Measurements from ENCODE around the gene EEFSEC. TPM values are rescaled to one million over a fixed set of nuclear protein-coding genes. Genes with fewer than 3 reads are reported as not detected.

EEFSEC gene
- total and polyA plus RNA-seq, 4 donors = 9.8 to 20.1 (median 11.6) TPM

DNA sequence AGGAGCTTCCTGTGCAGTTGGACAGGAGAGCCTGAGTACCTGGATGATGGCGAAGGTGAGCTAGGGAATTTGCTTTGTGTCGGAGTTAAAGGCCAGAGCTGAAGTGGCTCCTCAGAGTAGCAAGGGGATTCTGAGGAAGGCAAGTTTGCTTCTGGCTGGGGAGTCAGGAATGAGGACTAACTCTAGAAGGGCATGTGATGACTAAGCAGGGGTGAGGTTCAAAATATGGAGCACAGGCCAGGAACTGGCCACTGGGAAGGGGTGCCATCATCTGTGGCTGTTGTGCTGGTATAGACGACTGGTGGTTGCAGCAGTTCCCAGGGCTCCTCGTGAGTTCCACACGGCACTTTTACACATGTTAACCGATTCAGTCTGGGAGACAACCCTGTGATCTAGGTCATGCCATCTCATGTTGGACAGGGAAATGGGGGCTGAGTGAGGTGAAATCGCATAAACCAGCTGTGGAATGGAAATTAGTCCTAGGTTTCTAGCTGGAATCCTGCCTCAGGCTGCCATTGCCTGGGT is 100.8 kb downstream of the EEFSEC start:
- Histone ChIP-seq H3K9me3 (ENCODE audit: control insufficient read depth in 4 of 4, insufficient read depth in 3 of 4, low read length in 3 of 4) (no peaks in the 10 kb centered on the region), H3K9ac (ENCODE audit: insufficient read depth in 1 of 2, low read length in 2 of 2) (no peak overlapping the region), H3K4me3 (no peak overlapping the region), H3K4me1 (ENCODE audit: control insufficient read depth in 5 of 5, insufficient read depth in 5 of 5, low read length in 5 of 5) (peaks cover 0 to 4% (median 0%) of the 10 kb centered on the region in 5 donors), H3K27ac (ENCODE audit: low read depth in 1 of 2, low read length in 1 of 2) (no peak overlapping the region), H3K27me3 (ENCODE audit: control insufficient read depth in 3 of 3, insufficient read depth in 3 of 3, low read length in 2 of 3) (no peaks in the 10 kb centered on the region), H3K36me3 (ENCODE audit: control insufficient read depth in 4 of 4, insufficient read depth in 4 of 4, low read length in 4 of 4) (no peaks in the 10 kb centered on the region)
- 94 to 98% methylated on average over 7 of the region's 7 CpGs for WGBS, 2 donors
- no peak for DNase-seq
- ATAC-seq (ENCODE audit: insufficient read depth, low FRiP score) = no peak
- TF ChIP-seq, protein P1, sequence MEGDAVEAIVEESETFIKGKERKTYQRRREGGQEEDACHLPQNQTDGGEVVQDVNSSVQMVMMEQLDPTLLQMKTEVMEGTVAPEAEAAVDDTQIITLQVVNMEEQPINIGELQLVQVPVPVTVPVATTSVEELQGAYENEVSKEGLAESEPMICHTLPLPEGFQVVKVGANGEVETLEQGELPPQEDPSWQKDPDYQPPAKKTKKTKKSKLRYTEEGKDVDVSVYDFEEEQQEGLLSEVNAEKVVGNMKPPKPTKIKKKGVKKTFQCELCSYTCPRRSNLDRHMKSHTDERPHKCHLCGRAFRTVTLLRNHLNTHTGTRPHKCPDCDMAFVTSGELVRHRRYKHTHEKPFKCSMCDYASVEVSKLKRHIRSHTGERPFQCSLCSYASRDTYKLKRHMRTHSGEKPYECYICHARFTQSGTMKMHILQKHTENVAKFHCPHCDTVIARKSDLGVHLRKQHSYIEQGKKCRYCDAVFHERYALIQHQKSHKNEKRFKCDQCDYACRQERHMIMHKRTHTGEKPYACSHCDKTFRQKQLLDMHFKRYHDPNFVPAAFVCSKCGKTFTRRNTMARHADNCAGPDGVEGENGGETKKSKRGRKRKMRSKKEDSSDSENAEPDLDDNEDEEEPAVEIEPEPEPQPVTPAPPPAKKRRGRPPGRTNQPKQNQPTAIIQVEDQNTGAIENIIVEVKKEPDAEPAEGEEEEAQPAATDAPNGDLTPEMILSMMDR (IDR thresholded peaks at IDR 0.05; ENCODE audit: control extremely low read depth, extremely low read depth) = no peak

DNA sequence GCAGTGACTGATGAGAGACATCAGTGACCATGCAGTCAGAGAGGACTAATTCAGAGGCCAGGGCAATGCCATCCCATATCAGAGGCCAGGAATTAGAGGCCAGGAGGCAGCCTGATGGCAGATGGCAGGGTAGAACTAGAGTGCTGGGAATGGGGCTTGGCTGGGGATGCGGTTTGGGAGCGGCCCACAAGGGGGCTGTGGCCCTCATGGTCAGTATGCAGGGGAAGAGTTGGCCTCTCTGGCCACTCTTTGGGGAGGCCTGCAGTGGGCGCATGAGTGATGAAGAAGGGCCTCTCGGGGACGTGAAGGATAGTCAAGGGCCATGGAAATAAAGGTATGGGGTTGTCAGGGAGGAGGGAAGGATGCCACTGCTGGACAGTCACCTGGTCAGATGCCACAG is 101.7 kb downstream of the EEFSEC start:
- no peak overlapping the region for H3K9ac ChIP-seq (ENCODE audit: insufficient read depth in 1 of 2, low read length in 2 of 2)
- H3K27me3 ChIP-seq (ENCODE audit: control insufficient read depth in 3 of 3, insufficient read depth in 3 of 3, low read length in 2 of 3) = no peaks in the 10 kb centered on the region
- H3K4me3 ChIP-seq = no peak overlapping the region
- H3K4me1 ChIP-seq (ENCODE audit: control insufficient read depth in 5 of 5, insufficient read depth in 5 of 5, low read length in 5 of 5) = peaks cover 0 to 4% (median 0%) of the 10 kb centered on the region in 5 donors
- DNase-seq (no peak), ATAC-seq (ENCODE audit: insufficient read depth, low FRiP score) (no peak)
- H3K36me3 ChIP-seq (ENCODE audit: control insufficient read depth in 4 of 4, insufficient read depth in 4 of 4, low read length in 4 of 4) = peaks cover 0 to 3% (median 0%) of the 10 kb centered on the region in 4 donors
- H3K27ac ChIP-seq (ENCODE audit: low read depth in 1 of 2, low read length in 1 of 2) = no peak overlapping the region
- H3K9me3 ChIP-seq (ENCODE audit: control insufficient read depth in 4 of 4, insufficient read depth in 3 of 4, low read length in 3 of 4) = peaks cover 0 to 4% (median under 1%) of the 10 kb centered on the region in 4 donors
- TF ChIP-seq, protein P1 (IDR thresholded peaks at IDR 0.05; ENCODE audit: control extremely low read depth, extremely low read depth) = no peak
- WGBS, 2 donors = 94 to 95% methylated on average over 5 of the region's 5 CpGs

DNA sequence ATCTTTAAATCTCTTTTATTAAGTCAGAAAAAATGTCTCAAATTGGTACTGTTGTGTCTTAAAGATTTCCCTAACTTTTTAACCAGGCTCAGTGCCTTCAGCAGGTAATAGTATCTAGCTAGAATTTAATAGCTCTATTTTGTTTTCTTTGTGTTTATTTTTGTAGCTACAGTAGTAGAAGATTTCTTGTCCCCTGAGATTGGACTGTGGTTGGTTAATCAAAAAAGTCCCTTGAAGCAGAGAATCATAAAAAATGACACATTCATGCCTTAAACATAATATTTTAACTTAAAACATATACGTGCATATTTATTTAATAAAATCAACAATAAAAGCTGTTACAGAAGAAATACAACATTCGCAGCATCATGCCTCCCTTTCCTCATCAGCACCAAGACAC is 102.8 kb downstream of the EEFSEC start:
- no peak overlapping the region for H3K27ac ChIP-seq (ENCODE audit: low read depth in 1 of 2, low read length in 1 of 2)
- no peak overlapping the region for H3K9ac ChIP-seq (ENCODE audit: insufficient read depth in 1 of 2, low read length in 2 of 2)
- H3K27me3 ChIP-seq (ENCODE audit: control insufficient read depth in 3 of 3, insufficient read depth in 3 of 3, low read length in 2 of 3) = no peaks in the 10 kb centered on the region
- peaks cover 0 to 3% (median 0%) of the 10 kb centered on the region in 4 donors for H3K36me3 ChIP-seq (ENCODE audit: control insufficient read depth in 4 of 4, insufficient read depth in 4 of 4, low read length in 4 of 4)
- 89 to 90% methylated on average over 2 of the region's 2 CpGs for WGBS, 2 donors
- peaks cover 0 to 4% (median 0%) of the 10 kb centered on the region in 5 donors for H3K4me1 ChIP-seq (ENCODE audit: control insufficient read depth in 5 of 5, insufficient read depth in 5 of 5, low read length in 5 of 5)
- no peak overlapping the region for H3K4me3 ChIP-seq
- no peak for ATAC-seq (ENCODE audit: insufficient read depth, low FRiP score)
- TF ChIP-seq, protein P1 (IDR thresholded peaks at IDR 0.05; ENCODE audit: control extremely low read depth, extremely low read depth) = no peak
- H3K9me3 ChIP-seq (ENCODE audit: control insufficient read depth in 4 of 4, insufficient read depth in 3 of 4, low read length in 3 of 4) = peaks cover 0 to 7% (median 4%) of the 10 kb centered on the region in 4 donors
- DNase-seq = no peak

DNA sequence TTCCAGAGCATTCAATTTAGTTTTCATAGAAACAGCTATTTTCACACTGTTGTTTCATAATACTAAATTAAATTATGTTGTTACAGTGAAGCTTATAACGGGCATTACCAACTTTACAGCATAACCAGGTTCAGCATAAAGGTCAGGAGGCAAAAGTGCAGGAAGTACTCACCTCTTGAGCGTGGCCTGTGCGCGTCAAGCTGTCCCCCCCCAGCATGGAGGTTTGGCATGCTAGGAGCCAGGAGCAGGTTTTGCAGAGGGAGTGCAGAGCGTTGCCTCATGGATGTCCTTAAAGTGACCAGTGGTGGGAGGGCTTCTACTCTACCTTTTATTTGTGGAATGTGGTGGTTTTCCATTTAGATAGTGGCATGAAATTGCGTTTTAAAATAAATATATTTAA is 104.4 kb downstream of the EEFSEC start:
- ATAC-seq (ENCODE audit: insufficient read depth, low FRiP score) (no peak), DNase-seq (no peak)
- Histone ChIP-seq H3K9ac (ENCODE audit: insufficient read depth in 1 of 2, low read length in 2 of 2) (no peak overlapping the region), H3K4me3 (no peak overlapping the region), H3K4me1 (ENCODE audit: control insufficient read depth in 5 of 5, insufficient read depth in 5 of 5, low read length in 5 of 5) (peaks cover 0 to 4% (median 0%) of the 10 kb centered on the region in 5 donors), H3K9me3 (ENCODE audit: control insufficient read depth in 4 of 4, insufficient read depth in 3 of 4, low read length in 3 of 4) (peaks cover 0 to 7% (median 4%) of the 10 kb centered on the region in 4 donors), H3K36me3 (ENCODE audit: control insufficient read depth in 4 of 4, insufficient read depth in 4 of 4, low read length in 4 of 4) (peaks cover 0 to 3% (median 0%) of the 10 kb centered on the region in 4 donors), H3K27me3 (ENCODE audit: control insufficient read depth in 3 of 3, insufficient read depth in 3 of 3, low read length in 2 of 3) (no peaks in the 10 kb centered on the region), H3K27ac (ENCODE audit: low read depth in 1 of 2, low read length in 1 of 2) (no peak overlapping the region)
- 93 to 95% methylated on average over 6 of the region's 6 CpGs for WGBS, 2 donors
- TF ChIP-seq, protein P1 (IDR thresholded peaks at IDR 0.05; ENCODE audit: control extremely low read depth, extremely low read depth) = no peak

Data from lung (tissue), 12 donors.